Keratinocyte (primary cell): ENCODE data around the gene URM1. TPM values are rescaled to one million over a fixed set of nuclear protein-coding genes. Genes with fewer than 3 reads are reported as not detected.

ENCODE experiments used
- DNase-seq: peaks from one replicate; pipeline ENCODE4 v3.0.0-alpha.2; 2011; ENCODE audit warnings: low read depth, missing footprints, low spot score
- FAIRE-seq: peaks from 2 replicates; lab custom pipeline; 2011; peaks lifted over from hg19 to GRCh38; lab: Jason Lieb, UNC
- H2AFZ ChIP-seq: 2 replicates; pipeline ENCODE4 v1.6.0; 2012; ENCODE audit warnings: low read length, control low read depth, inconsistent platforms; ENCODE audit not compliant: control insufficient read depth
- H3K27ac ChIP-seq: 2 replicates; pipeline ENCODE4 v1.5.1; 2011; ENCODE audit warnings: low read length; ENCODE audit not compliant: control insufficient read depth, insufficient read depth
- H3K27me3 ChIP-seq: 3 replicates; pipeline ENCODE4 v1.6.0; 2011; ENCODE audit warnings: low read length; ENCODE audit not compliant: control insufficient read depth, insufficient read depth; ENCODE audit errors: extremely low read depth
- H3K36me3 ChIP-seq, 2 experiments: 2 replicates in 1 of 2; 3 replicates in 1 of 2; pipeline ENCODE4 v1.5.1; 2011; ENCODE audit warnings: low read length in 2 of 2, mild to moderate bottlenecking in 1 of 2; ENCODE audit not compliant: control insufficient read depth in 2 of 2, insufficient read depth in 2 of 2; ENCODE audit errors: extremely low read depth in 1 of 2
- H3K4me1 ChIP-seq: 3 replicates; pipeline ENCODE4 v1.5.1; 2011; ENCODE audit warnings: low read length; ENCODE audit not compliant: control insufficient read depth, insufficient read depth; ENCODE audit errors: extremely low read depth
- H3K4me2 ChIP-seq: 3 replicates; pipeline ENCODE4 v1.6.0; 2011; ENCODE audit warnings: low read depth, low read length; ENCODE audit not compliant: control insufficient read depth, insufficient read depth; ENCODE audit errors: extremely low read depth
- H3K4me3 ChIP-seq, 3 experiments: fragments of 200-600 bp in 1 of 3; sonication (generic) in 1 of 3; 2 replicates in 2 of 3; 3 replicates in 1 of 3; pipeline ENCODE4 v1.5.1; 2011 to 2016; ENCODE audit warnings: low read length in 3 of 3, mild to moderate bottlenecking in 3 of 3, control low read depth in 2 of 3, inconsistent platforms in 1 of 3, low read depth in 1 of 3, mixed read lengths in 1 of 3, mixed run types in 1 of 3, moderate library complexity in 1 of 3; ENCODE audit not compliant: control insufficient read depth in 2 of 3, insufficient read depth in 2 of 3; ENCODE audit errors: extremely low read depth in 1 of 3
- H3K79me2 ChIP-seq: 2 replicates; pipeline ENCODE4 v1.6.0; 2012; ENCODE audit warnings: low read length; ENCODE audit not compliant: control insufficient read depth, insufficient read depth
- H3K9ac ChIP-seq: 3 replicates; pipeline ENCODE4 v1.6.0; 2011; ENCODE audit warnings: low read length; ENCODE audit not compliant: control insufficient read depth, insufficient read depth; ENCODE audit errors: extremely low read depth
- H3K9me1 ChIP-seq: 3 replicates; pipeline ENCODE4 v1.6.0; 2011; ENCODE audit warnings: low read length; ENCODE audit not compliant: control insufficient read depth, insufficient read depth; ENCODE audit errors: extremely low read depth
- H3K9me3 ChIP-seq: 2 replicates; pipeline ENCODE4 v1.5.1; 2012; ENCODE audit warnings: low read depth, low read length; ENCODE audit not compliant: control insufficient read depth
- H4K20me1 ChIP-seq: 3 replicates; pipeline ENCODE4 v1.6.0; 2011; ENCODE audit warnings: low read length; ENCODE audit not compliant: control insufficient read depth, insufficient read depth; ENCODE audit errors: extremely low read depth
- CTCF ChIP-seq, 3 experiments: IDR thresholded peaks in 1 of 3; conservative IDR thresholded peaks in 1 of 3; optimal IDR thresholded peaks in 1 of 3; 2 replicates in 2 of 3; 3 replicates in 1 of 3; pipeline versions ENCODE3 to v1.5.1; 2011; ENCODE audit warnings: low read length in 3 of 3, mild to moderate bottlenecking in 3 of 3, moderate library complexity in 2 of 3, control low read depth in 1 of 3, inconsistent platforms in 1 of 3; ENCODE audit not compliant: insufficient read depth in 2 of 3; ENCODE audit errors: extremely low read depth in 1 of 3
- EZH2 ChIP-seq: IDR thresholded peaks from one replicate; pipeline ENCODE4 v1.6.1; 2012; ENCODE audit warnings: inconsistent platforms, mild to moderate bottlenecking, low read length, moderate library complexity
- dilution Hi-C: fragments of 300-500 bp; cut with MboI; formaldehyde crosslinking; loops from one replicate; pipeline ENCODE4 v1.7.0; 2020; ENCODE audit warnings: low sequenced_read_pairs; ENCODE audit not compliant: extremely low pct_ligation_motif_present
- polyA plus RNA-seq, 5 experiments: library from polyadenylated mRNA; depleted of rRNA in 3 of 5; stranded (reverse) in 3 of 5; stranded (forward) in 1 of 5; unstranded in 1 of 5; fragments of >200 nt; gene quantifications; 1 replicate in 1 of 5; 2 replicates in 3 of 5; 3 replicates in 1 of 5; pipeline versions ENCODE4 v1.2.1 to v1.2.3, GENCODE V29; 2011 to 2012; ENCODE audit warnings: missing spikeins in 2 of 5, low read depth in 1 of 5, low replicate concordance in 1 of 5

Gene URM1
- polyA plus RNA-seq, 1 donor (not counting 4 experiments of a cell fraction or from before 2014, with no cell fraction given) = 29.1 TPM

GRCh38 chr9:128343855-128344254 is 27.3 kb upstream of the URM1 start:
- no peaks in the 10 kb centered on the region for H3K9me3 ChIP-seq
- no peak overlapping the region for H3K4me3 ChIP-seq
- FAIRE-seq = no peak
- H3K27ac ChIP-seq = no peak overlapping the region
- no peak overlapping the region for H2AFZ ChIP-seq
- H3K9me1 ChIP-seq = no peaks in the 10 kb centered on the region
- no peaks in the 10 kb centered on the region for H3K4me1 ChIP-seq
- TF ChIP-seq CTCF (optimal IDR thresholded peaks at IDR 0.05 in 1 of 3, IDR thresholded peaks at IDR 0.05 in 1 of 3, conservative IDR thresholded peaks at IDR 0.05 in 1 of 3; ENCODE audit: extremely low read depth in 1 of 3, insufficient read depth in 2 of 3, low read length in 3 of 3) (no peak), EZH2 (no peak)
- dilution Hi-C loops = no loop called here
- no peak overlapping the region for H3K4me2 ChIP-seq
- H3K36me3 ChIP-seq = peaks cover 36 to 37% of the 10 kb centered on the region in 2 experiments
- H3K79me2 ChIP-seq = peaks cover 7% of the 10 kb centered on the region
- H3K9ac ChIP-seq = no peak overlapping the region
- peaks cover 2% of the 10 kb centered on the region for H4K20me1 ChIP-seq
- no peaks in the 10 kb centered on the region for H3K27me3 ChIP-seq
- no peak for DNase-seq

- H3K9me1 ChIP-seq = no peaks in the 10 kb centered on the region
- H3K79me2 ChIP-seq = peaks cover 7% of the 10 kb centered on the region
- no peak overlapping the region for H3K4me2 ChIP-seq
- H4K20me1 ChIP-seq = peaks cover 2% of the 10 kb centered on the region
- DNase-seq (no peak), FAIRE-seq (no peak)
- H3K27ac ChIP-seq = no peak overlapping the region
- dilution Hi-C loops = no loop called here
- H3K9ac ChIP-seq = no peak overlapping the region
- H3K9me3 ChIP-seq = no peaks in the 10 kb centered on the region
- H3K27me3 ChIP-seq = no peaks in the 10 kb centered on the region
- H3K4me1 ChIP-seq = no peaks in the 10 kb centered on the region
- H3K36me3 ChIP-seq = peaks cover 40 to 44% of the 10 kb centered on the region in 2 experiments
- no peak for TF ChIP-seq EZH2
- TF ChIP-seq CTCF (optimal IDR thresholded peaks at IDR 0.05 in 1 of 3, IDR thresholded peaks at IDR 0.05 in 1 of 3, conservative IDR thresholded peaks at IDR 0.05 in 1 of 3; ENCODE audit: extremely low read depth in 1 of 3, insufficient read depth in 2 of 3, low read length in 3 of 3) = peak in 1 of 3 experiments; percentile 14
- H2AFZ ChIP-seq = no peak overlapping the region
- H3K4me3 ChIP-seq = no peak overlapping the region
Observed at GRCh38 chr9:128344931-128345605, 26.1 kb upstream of the URM1 start.
